Measurements from ENCODE around the gene POLR2E. TPM values are rescaled to one million over a fixed set of nuclear protein-coding genes. Genes with fewer than 3 reads are reported as not detected.
A peak's percentile ranks its signal among the peaks of the same experiment; 100 is the strongest.

The POLR2E gene
- total RNA-seq, 2 experiments from 2014 or later = 120 to 133 TPM

DNA sequence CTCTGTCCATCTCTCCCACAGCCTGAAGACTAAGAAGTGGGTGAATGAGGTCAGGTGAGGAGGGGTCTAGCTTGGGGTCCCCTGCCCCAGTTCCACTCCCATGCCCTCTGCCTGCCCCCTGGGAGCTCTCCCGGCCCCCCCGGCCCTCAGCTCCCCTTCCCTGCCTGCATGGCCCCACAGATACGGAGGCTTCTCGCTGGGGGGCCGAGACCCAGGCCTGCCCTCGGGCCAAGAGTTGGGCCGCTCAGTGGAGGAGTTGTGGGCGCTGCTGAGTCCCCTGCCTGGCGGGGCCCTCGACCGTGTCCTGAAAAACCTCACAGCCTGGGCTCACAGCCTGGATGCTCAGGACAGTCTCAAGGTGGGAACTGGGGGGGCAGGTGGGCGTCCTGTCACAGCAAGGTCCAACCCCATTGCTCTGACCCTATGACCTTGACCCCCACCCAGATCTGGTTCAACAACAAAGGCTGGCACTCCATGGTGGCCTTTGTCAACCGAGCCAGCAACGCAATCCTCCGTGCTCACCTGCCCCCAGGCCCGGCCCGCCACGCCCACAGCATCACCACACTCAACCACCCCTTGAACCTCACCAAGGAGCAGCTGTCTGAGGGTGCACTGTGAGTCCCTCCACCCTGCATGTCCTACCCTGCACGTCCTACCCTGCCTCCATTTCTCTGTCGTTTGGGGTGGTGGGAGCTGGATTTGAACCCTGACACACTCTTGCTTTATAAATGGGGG lies 39.1 kb downstream of the POLR2E start:
- ChIA-PET CTCF (interaction anchor here (0.6 to 2.0 kb wide), 4 partner anchors 9 to 31 kb away, joined by 3 to 11 read pairs (median 3); no protein-coding TSS in a partner anchor), POLR2A (no interaction called here)
- Mint-ChIP-seq H3K27me3 (no peaks in the 10 kb centered on the region), H3K27ac (no peak overlapping the region), H3K4me3 (no peak overlapping the region), H3K9me3 (peaks cover 3% of the 10 kb centered on the region), H3K4me1 (peaks cover 33% of the 10 kb centered on the region), H3K36me3 (ENCODE audit: low read depth) (peaks cover 48% of the 10 kb centered on the region)
- no peak for DNase-seq

DNA sequence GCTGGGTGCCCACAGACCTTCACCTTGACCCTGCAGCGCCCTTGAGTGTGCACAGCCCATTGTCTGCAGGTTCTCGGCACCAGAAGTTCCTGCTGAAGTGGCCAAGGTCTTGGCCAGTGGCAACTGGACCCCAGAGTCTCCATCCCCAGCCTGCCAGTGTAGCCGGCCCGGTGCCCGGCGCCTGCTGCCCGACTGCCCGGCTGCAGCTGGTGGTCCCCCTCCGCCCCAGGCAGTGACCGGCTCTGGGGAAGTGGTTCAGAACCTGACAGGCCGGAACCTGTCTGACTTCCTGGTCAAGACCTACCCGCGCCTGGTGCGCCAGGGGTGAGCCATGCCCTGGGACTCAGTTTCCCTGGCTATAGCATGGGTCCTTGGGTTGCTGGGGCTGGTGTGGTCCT lies 40.1 kb downstream of the POLR2E start:
- no peak for DNase-seq
- ChIA-PET POLR2A (no interaction called here), CTCF (interaction anchor here (1.7 kb wide), 1 partner anchor 10 kb away, joined by 8 read pairs; no protein-coding TSS in a partner anchor)
- no peaks in the 10 kb centered on the region for H3K27me3 Mint-ChIP-seq
- H3K36me3 Mint-ChIP-seq (ENCODE audit: low read depth) = peaks cover 48% of the 10 kb centered on the region
- H3K27ac Mint-ChIP-seq = no peak overlapping the region
- H3K4me1 Mint-ChIP-seq = peaks cover 33% of the 10 kb centered on the region
- H3K4me3 Mint-ChIP-seq = no peak overlapping the region
- H3K9me3 Mint-ChIP-seq = peaks cover 3% of the 10 kb centered on the region

DNA sequence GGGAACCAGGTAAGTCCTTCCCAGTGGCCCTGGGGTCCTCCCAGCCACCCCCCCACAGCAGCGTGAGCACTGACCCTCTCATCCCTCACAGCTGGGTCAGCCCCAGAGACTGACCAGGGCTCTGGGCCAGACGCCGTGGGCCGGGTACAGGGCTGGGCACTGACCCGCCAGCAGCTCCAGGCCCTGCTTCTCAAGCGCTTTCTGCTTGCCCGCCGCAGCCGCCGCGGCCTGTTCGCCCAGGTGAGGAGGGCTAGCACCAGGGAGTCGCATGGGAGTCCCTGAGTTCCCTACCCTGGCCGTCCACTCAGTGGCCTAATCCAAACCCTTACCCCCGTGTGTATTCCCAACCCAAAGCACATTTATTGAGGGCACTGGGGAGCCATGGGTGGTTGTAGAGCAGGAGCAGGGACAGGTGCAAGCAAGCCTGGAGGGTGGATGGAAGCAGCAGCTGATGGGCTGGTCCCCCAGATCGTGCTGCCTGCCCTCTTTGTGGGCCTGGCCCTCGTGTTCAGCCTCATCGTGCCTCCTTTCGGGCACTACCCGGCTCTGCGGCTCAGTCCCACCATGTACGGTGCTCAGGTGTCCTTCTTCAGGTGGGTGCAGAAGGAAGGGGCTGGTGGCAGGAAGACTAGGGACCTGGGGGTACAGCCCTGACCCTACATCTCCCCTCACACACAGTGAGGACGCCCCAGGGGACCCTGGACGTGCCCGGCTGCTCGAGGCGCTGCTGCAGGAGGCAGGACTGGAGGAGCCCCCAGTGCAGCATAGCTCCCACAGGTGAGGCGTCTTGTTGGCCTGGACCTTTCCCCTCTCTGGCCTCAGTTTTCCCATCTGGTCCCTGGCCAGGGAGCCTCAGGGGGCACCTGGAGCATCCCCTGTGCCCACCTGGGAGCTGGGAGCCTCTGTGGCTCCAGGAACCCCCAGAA lies 40.8 kb downstream of the POLR2E start:
- no peak overlapping the region for H3K4me3 Mint-ChIP-seq
- POLR2A ChIA-PET = no interaction called here
- no peak for DNase-seq
- H3K9me3 Mint-ChIP-seq = peaks cover 3% of the 10 kb centered on the region
- peaks cover 33% of the 10 kb centered on the region for H3K4me1 Mint-ChIP-seq
- H3K27me3 Mint-ChIP-seq = no peaks in the 10 kb centered on the region
- H3K27ac Mint-ChIP-seq = no peak overlapping the region
- peaks cover 43% of the 10 kb centered on the region for H3K36me3 Mint-ChIP-seq (ENCODE audit: low read depth)
- CTCF ChIA-PET = interaction anchor here (1.7 kb wide), 1 partner anchor 11 kb away, joined by 8 read pairs; no protein-coding TSS in a partner anchor

DNA sequence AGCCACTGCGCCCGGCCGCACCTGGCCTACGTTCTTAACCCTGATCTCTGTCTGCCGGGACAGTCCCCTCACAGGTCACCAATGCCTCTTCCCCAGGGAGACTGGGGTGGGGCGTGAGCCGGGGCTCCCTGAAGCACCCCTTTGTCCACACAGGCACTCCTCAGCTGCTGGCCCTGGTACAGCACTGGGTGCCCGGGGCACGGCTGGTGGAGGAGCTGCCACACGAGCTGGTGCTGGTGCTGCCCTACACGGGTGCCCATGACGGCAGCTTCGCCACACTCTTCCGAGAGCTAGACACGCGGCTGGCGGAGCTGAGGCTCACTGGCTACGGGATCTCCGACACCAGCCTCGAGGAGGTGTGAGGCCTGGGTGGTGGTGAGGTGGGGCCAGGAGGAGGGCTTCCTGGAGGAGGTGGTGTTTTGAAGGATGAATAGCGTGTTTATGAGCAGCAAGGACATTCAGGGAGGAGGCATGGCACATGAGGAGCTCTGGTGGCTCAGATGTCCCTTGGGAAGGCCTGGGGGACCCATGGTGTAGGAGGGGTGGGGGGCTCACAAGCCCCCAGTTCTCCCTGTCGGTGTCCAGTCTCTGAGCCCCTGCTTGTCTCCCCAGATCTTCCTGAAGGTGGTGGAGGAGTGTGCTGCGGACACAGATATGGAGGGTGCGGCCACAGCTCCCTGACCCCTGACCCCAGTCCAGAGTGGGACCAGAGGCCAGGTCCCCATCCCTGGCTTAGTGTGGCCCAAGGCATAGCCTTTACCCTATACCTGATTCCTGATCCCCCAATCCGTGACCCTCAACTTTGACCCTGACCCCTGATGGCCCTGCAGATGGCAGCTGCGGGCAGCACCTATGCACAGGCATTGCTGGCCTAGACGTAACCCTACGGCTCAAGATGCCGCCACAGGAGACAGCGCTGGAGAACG lies 41.7 kb downstream of the POLR2E start:
- H3K27me3 Mint-ChIP-seq = no peaks in the 10 kb centered on the region
- CTCF ChIA-PET = interaction anchor here (1.7 kb wide), 1 partner anchor 12 kb away, joined by 8 read pairs; no protein-coding TSS in a partner anchor
- peaks cover 3% of the 10 kb centered on the region for H3K9me3 Mint-ChIP-seq
- peaks cover 40% of the 10 kb centered on the region for H3K36me3 Mint-ChIP-seq (ENCODE audit: low read depth)
- H3K27ac Mint-ChIP-seq = no peak overlapping the region
- H3K4me3 Mint-ChIP-seq = no peak overlapping the region
- DNase-seq = no peak
- H3K4me1 Mint-ChIP-seq = peaks cover 32% of the 10 kb centered on the region
- POLR2A ChIA-PET = no interaction called here

- Mint-ChIP-seq H3K9me3 (peaks cover 2% of the 10 kb centered on the region), H3K36me3 (ENCODE audit: low read depth) (peaks cover 30% of the 10 kb centered on the region), H3K4me3 (no peak overlapping the region), H3K27me3 (no peaks in the 10 kb centered on the region), H3K27ac (no peak overlapping the region), H3K4me1 (peaks cover 23% of the 10 kb centered on the region)
- ChIA-PET POLR2A (no interaction called here), CTCF (no interaction called here)
- no peak for DNase-seq
Observed at GRCh38 chr19:1052349-1052975, 42.7 kb downstream of the POLR2E start.

DNA sequence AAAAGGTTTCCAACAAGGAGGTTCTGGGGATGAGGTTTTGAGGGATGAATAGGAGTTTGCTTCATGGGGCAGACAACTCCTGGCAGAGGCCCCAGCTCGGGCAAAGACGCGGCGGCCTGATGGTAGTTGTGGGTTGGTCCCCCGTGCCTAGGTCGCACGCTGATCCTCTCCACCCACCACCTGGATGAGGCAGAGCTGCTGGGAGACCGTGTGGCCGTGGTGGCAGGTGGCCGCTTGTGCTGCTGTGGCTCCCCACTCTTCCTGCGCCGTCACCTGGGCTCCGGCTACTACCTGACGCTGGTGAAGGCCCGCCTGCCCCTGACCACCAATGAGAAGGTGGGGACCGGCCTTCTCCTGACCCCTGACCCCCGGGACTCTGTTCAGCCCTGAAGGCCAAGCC lies 43.4 kb downstream of the POLR2E start:
- Mint-ChIP-seq H3K9me3 (no peaks in the 10 kb centered on the region), H3K4me3 (no peak overlapping the region), H3K36me3 (ENCODE audit: low read depth) (peaks cover 26% of the 10 kb centered on the region), H3K4me1 (peaks cover 18% of the 10 kb centered on the region), H3K27ac (peak overlapping the region; percentile 19), H3K27me3 (no peaks in the 10 kb centered on the region)
- no peak for DNase-seq
- POLR2A ChIA-PET = no interaction called here
- CTCF ChIA-PET = no interaction called here

GRCh38 chr19:1050989-1051788 lies 44.0 kb downstream of the POLR2E start:
- CTCF ChIA-PET = interaction anchor here (1.8 kb wide), 1 partner anchor 10 kb away, joined by 7 read pairs; no protein-coding TSS in a partner anchor
- POLR2A ChIA-PET = no interaction called here
- H3K27ac Mint-ChIP-seq = peak overlapping the region; percentile 19

DNA sequence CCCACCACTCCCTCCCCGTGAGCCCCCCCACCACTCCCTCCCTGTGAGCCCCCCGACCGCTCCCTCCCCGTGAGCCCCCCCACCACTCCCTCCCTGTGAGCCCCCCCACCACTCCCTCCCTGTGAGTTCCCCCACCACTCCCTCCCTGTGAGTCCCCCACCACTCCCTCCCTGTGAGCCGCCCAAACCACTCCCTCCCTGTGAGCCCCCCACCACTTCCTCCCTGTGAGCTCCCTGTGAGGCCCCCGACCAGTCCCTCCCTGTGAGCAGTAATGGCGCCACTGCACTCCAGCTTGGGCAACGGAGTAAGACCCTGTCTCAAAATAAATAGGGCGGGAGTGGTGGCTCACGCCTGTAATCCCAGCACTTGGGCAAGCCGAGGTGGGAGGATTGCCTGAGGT lies 45.4 kb downstream of the POLR2E start:
- Mint-ChIP-seq H3K4me1 (peaks cover 16% of the 10 kb centered on the region), H3K27me3 (no peaks in the 10 kb centered on the region), H3K36me3 (ENCODE audit: low read depth) (peaks cover 26% of the 10 kb centered on the region), H3K9me3 (no peaks in the 10 kb centered on the region), H3K27ac (no peak overlapping the region), H3K4me3 (no peak overlapping the region)
- no peak for DNase-seq
- CTCF ChIA-PET = interaction anchor here (0.6 to 1.8 kb wide), 3 partner anchors 11 to 190 kb away, joined by 3 to 8 read pairs (median 7); no protein-coding TSS in a partner anchor
- POLR2A ChIA-PET = no interaction called here

More at GRCh38 chr19:1050989-1051788, 44.0 kb downstream of the POLR2E start:
- no peak for DNase-seq
- H3K27me3 Mint-ChIP-seq = no peaks in the 10 kb centered on the region
- H3K36me3 Mint-ChIP-seq (ENCODE audit: low read depth) = peaks cover 23% of the 10 kb centered on the region
- H3K4me1 Mint-ChIP-seq = peaks cover 13% of the 10 kb centered on the region
- H3K4me3 Mint-ChIP-seq = no peak overlapping the region
- H3K9me3 Mint-ChIP-seq = no peaks in the 10 kb centered on the region

DNA sequence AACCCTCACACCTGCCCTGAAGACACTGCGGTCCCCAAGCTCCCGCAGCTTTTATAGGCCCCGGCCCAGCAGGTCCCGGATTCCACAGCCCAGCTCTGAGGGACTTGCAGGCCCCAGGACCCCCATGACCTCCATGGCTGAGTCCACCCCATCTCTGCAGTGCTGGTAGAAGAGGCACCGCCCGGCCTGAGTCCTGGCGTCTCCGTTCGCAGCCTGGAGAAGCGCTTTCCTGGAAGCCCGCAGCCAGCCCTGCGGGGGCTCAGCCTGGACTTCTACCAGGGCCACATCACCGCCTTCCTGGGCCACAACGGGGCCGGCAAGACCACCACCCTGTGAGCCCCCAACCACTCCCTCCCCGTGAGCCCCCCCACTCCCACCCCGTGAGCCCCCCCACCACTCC lies 46.1 kb downstream of the POLR2E start:
- Mint-ChIP-seq H3K9me3 (no peaks in the 10 kb centered on the region), H3K27ac (no peak overlapping the region), H3K4me3 (no peak overlapping the region), H3K36me3 (ENCODE audit: low read depth) (peaks cover 31% of the 10 kb centered on the region), H3K27me3 (no peaks in the 10 kb centered on the region), H3K4me1 (peaks cover 16% of the 10 kb centered on the region)
- ChIA-PET POLR2A (interaction anchor here (0.6 kb wide), 1 partner anchor 17 kb away, joined by 8 read pairs; no protein-coding TSS in a partner anchor), CTCF (interaction anchor here (2.0 kb wide), 1 partner anchor 10 kb away, joined by 11 read pairs; the partner anchor contains the start of gene ABCA7)
- no peak for DNase-seq

DNA sequence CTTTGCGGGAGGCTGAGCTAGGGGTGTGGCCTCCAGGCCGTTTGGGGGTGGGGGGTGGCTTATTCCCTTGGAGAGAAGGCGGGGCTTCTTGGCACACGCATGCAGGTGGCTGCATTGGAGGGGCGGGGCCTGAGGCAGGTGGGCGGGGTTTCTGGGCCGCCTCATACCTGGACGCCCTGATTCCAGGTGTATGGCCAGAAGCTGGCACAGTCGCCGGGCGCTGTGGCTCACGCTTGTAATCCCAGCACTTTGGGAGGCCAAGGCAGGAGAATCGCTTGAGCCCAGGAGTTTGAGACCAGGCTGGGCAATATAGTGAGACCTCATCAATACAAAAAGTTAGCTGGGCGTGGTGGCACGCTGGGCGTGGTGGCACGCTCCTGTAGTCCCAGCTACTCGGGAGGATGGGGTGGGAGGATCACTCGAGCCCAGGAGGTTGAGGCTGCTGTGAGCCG lies 47.5 kb downstream of the POLR2E start:
- no peak for DNase-seq
- ChIA-PET POLR2A (no interaction called here), CTCF (interaction anchor here (0.5 to 2.0 kb wide), 4 partner anchors 8 to 237 kb away, joined by 3 to 11 read pairs (median 4); partner anchors contain the start of gene ABCA7)
- Mint-ChIP-seq H3K4me1 (peaks cover 10% of the 10 kb centered on the region), H3K27ac (no peak overlapping the region), H3K36me3 (ENCODE audit: low read depth) (peaks cover 23% of the 10 kb centered on the region), H3K27me3 (no peaks in the 10 kb centered on the region), H3K9me3 (no peaks in the 10 kb centered on the region), H3K4me3 (no peak overlapping the region)
